MCF 10A (cell line): ENCODE measurements around the gene DYNC1LI1. TPM values are rescaled to one million over a fixed set of nuclear protein-coding genes. Genes with fewer than 3 reads are reported as not detected.

Experiments used
- BruUV-seq: library from RNA; stranded (reverse); fragments of 400-500 nt; replicated peaks from 2 replicates; lab custom pipeline; 2021; lab: Mats Ljungman, UMichigan
- CTCF ChIA-PET: fragments of 300-600 bp; sonication (Branson Sonifier 250); formaldehyde crosslinking; extraction: SDS; loops from one replicate; lab custom pipeline; 2021; ENCODE audit warnings: antibody characterized with exemption, inconsistent platforms; lab: Yijun Ruan, JAX
- POLR2A ChIA-PET: fragments of 300-600, 350-650 bp; sonication (Branson Sonifier 250); formaldehyde crosslinking; extraction: SDS; loops from one replicate; lab custom pipeline; 2020; ENCODE audit warnings: antibody characterized with exemption, inconsistent platforms; lab: Yijun Ruan, JAX
- DNase-seq: peaks from one replicate; pipeline ENCODE4 v3.0.0-alpha.2; 2018; ENCODE audit not compliant: unreplicated experiment
- H3K27ac Mint-ChIP-seq: one replicate; pipeline ENCODE4 v1.8.0; 2022; ENCODE audit warnings: mild to moderate bottlenecking, low read depth, mixed read lengths; ENCODE audit not compliant: unreplicated experiment
- H3K27me3 Mint-ChIP-seq: one replicate; pipeline ENCODE4 v1.8.0; 2022; ENCODE audit warnings: mixed read lengths; ENCODE audit not compliant: insufficient read depth, unreplicated experiment
- H3K36me3 Mint-ChIP-seq: one replicate; pipeline ENCODE4 v1.8.0; 2022; ENCODE audit warnings: mild to moderate bottlenecking, moderate library complexity, mixed read lengths; ENCODE audit not compliant: insufficient read depth, unreplicated experiment
- H3K4me1 Mint-ChIP-seq: one replicate; pipeline ENCODE4 v1.8.0; 2022; ENCODE audit warnings: mixed read lengths; ENCODE audit not compliant: insufficient read depth, unreplicated experiment
- H3K4me3 Mint-ChIP-seq: one replicate; pipeline ENCODE4 v1.8.0; 2022; ENCODE audit warnings: mild to moderate bottlenecking, moderate library complexity, mixed read lengths; ENCODE audit not compliant: unreplicated experiment
- H3K9me3 Mint-ChIP-seq: one replicate; pipeline ENCODE4 v1.8.0; 2022; ENCODE audit warnings: mixed read lengths; ENCODE audit not compliant: unreplicated experiment
- CTCF ChIP-seq: fragments of 200-600 bp; IDR thresholded peaks from one replicate; pipeline ENCODE4 v1.8.0; 2022; ENCODE audit warnings: antibody characterized with exemption, mild to moderate bottlenecking; ENCODE audit not compliant: unreplicated experiment
- intact Hi-C: fragments of 100-400 bp; cut with micrococcal nuclease; formaldehyde crosslinking; loops from 2 replicates; pipeline ENCODE4 v1.14.1; 2022
- microRNA-seq: library from miRNA; unstranded; fragments of <30 nt; microRNA quantifications from one replicate; pipeline ENCODE4 v1.2.0, GENCODE V29; 2022
- total RNA-seq: library from RNA; stranded (reverse); gene quantifications from 2 replicates; pipeline ENCODE4 v1.2.3, GENCODE V29; 2022

The DYNC1LI1 gene
- total RNA-seq, 1 experiment from 2014 or later, result 47.6 TPM

- no peak for TF ChIP-seq CTCF
- POLR2A ChIA-PET, result interaction anchor here (0.5 to 1.3 kb wide), 2 partner anchors 11 to 227 kb away, joined by 3 read pairs; no protein-coding TSS in a partner anchor
- no TSS peak for BruUV-seq
- Mint-ChIP-seq H3K27ac (peak overlapping the region; percentile 75), H3K36me3 (peaks cover 19% of the 10 kb centered on the region), H3K4me3 (no peak overlapping the region), H3K9me3 (no peaks in the 10 kb centered on the region), H3K4me1 (peaks cover 6% of the 10 kb centered on the region), H3K27me3 (no peaks in the 10 kb centered on the region)
- CTCF ChIA-PET, result interaction anchor here (0.6 to 3.4 kb wide), 2 partner anchors 13 to 109 kb away, joined by 3 to 14 read pairs; no protein-coding TSS in a partner anchor
- intact Hi-C loops, result no loop called here
- DNase-seq, result no peak
These were observed 90.1 kb downstream of the DYNC1LI1 start for GRCh38 chr3:32480604-32481003.

Small RNA genes within 50 kb of the gene (microRNA-seq; reads per million reads assigned to microRNA genes)
- not detected for gene MIR548AY

Other genes starting within 250 kb of the DYNC1LI1 start
- 9.7 and 14.3 TPM in 2 replicates for gene CMTM7, start 179.0 kb downstream of the DYNC1LI1 start, total RNA-seq
- 27.2 and 32.2 TPM in 2 replicates for gene CMTM6, start 68.0 kb downstream of the DYNC1LI1 start, total RNA-seq
- gene CNOT10, start 114.3 kb upstream of the DYNC1LI1 start, total RNA-seq, result 47.1 and 53.1 TPM in 2 replicates
- 0.05 TPM in 2 replicates for gene TRIM71, start 247.1 kb upstream of the DYNC1LI1 start, total RNA-seq